Measurements from ENCODE around the gene DIS3L2. TPM values are rescaled to one million over a fixed set of nuclear protein-coding genes. Genes with fewer than 3 reads are reported as not detected.

Gene DIS3L2
- total RNA-seq, 1 donor from 2014 or later: 24.0 TPM

DNA sequence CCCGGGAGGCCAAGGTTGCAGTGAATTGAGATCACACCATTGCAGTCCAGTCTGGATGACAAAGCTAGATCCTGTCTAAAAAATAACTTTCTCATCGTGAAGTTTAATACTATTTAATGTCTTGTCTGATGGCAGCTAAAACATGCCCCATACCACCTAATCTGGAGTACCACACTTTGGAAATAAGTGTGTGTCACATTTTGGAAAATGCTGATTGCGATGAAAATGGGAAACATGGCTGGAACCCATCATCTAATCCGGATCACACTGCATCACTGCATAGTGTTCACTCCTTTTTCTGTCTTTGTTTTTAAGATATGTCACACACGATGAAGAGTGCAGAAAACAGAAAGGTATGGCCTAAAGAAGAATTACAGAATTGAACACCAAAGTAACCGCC, 385.9 kb downstream of the DIS3L2 start:
- Histone ChIP-seq H3K27ac (ENCODE audit: low read depth, low read length) (no peak overlapping the region), H4K20me1 (ENCODE audit: insufficient read depth, low read length) (no peaks in the 10 kb centered on the region), H3K4me3 (ENCODE audit: insufficient read depth, low read depth, low read length) (no peak overlapping the region), H3K9me3 (ENCODE audit: insufficient read depth, low read depth, low read length) (no peaks in the 10 kb centered on the region), H3K9ac (ENCODE audit: low read length) (no peak overlapping the region), H2AFZ (ENCODE audit: low read depth, low read length) (no peak overlapping the region), H3K4me1 (ENCODE audit: insufficient read depth, low read length) (no peaks in the 10 kb centered on the region), H3K27me3 (ENCODE audit: insufficient read depth, low read length) (peaks cover 32% of the 10 kb centered on the region), H3K79me2 (ENCODE audit: insufficient read depth, low read length) (no peaks in the 10 kb centered on the region), H3K36me3 (ENCODE audit: insufficient read depth, low read length) (no peaks in the 10 kb centered on the region), H3K4me2 (ENCODE audit: low read length) (no peak overlapping the region)
- Mint-ChIP-seq H3K36me3 (ENCODE audit: low read depth, unreplicated experiment) (no peaks in the 10 kb centered on the region), H3K27me3 (ENCODE audit: low read depth, unreplicated experiment) (peaks cover 32% of the 10 kb centered on the region), H3K9me3 (ENCODE audit: unreplicated experiment) (peaks cover 8% of the 10 kb centered on the region), H3K4me3 (ENCODE audit: unreplicated experiment) (no peak overlapping the region), H3K4me1 (ENCODE audit: low read depth, unreplicated experiment) (no peaks in the 10 kb centered on the region), H3K27ac (ENCODE audit: unreplicated experiment) (no peak overlapping the region)
- FAIRE-seq (no peak), DNase-seq (ENCODE audit: low read depth) (no peak)
- TF ChIP-seq, protein P1, sequence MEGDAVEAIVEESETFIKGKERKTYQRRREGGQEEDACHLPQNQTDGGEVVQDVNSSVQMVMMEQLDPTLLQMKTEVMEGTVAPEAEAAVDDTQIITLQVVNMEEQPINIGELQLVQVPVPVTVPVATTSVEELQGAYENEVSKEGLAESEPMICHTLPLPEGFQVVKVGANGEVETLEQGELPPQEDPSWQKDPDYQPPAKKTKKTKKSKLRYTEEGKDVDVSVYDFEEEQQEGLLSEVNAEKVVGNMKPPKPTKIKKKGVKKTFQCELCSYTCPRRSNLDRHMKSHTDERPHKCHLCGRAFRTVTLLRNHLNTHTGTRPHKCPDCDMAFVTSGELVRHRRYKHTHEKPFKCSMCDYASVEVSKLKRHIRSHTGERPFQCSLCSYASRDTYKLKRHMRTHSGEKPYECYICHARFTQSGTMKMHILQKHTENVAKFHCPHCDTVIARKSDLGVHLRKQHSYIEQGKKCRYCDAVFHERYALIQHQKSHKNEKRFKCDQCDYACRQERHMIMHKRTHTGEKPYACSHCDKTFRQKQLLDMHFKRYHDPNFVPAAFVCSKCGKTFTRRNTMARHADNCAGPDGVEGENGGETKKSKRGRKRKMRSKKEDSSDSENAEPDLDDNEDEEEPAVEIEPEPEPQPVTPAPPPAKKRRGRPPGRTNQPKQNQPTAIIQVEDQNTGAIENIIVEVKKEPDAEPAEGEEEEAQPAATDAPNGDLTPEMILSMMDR (IDR thresholded peaks at IDR 0.05; ENCODE audit: insufficient read depth, low read depth, low read length): no peak
- TF ChIP-seq EZH2 (IDR thresholded peaks at IDR 0.05; ENCODE audit: insufficient read depth, low read length): no peak

DNA sequence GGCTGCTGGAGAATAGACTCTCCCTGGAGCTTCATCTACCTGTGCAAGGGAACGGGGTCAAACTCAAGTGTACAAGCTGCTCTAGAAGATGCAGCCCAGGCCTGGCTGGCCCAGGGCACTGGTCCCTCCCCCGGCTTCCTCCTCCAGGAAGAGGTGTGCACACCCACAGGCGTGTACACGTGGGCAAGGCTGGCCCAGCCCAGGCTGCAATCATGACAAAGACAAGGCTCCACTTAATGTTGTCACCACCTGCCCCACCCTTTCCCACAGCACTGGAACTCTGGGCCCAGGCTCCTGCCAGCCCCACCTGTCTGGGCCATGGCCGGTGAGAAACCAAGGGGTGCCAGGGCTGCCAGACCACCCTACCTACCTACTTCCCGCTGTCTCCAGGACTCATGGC, 387.4 kb downstream of the DIS3L2 start:
- Mint-ChIP-seq H3K27ac (ENCODE audit: unreplicated experiment) (no peak overlapping the region), H3K9me3 (ENCODE audit: unreplicated experiment) (peaks cover 8% of the 10 kb centered on the region), H3K36me3 (ENCODE audit: low read depth, unreplicated experiment) (no peaks in the 10 kb centered on the region), H3K27me3 (ENCODE audit: low read depth, unreplicated experiment) (peaks cover 36% of the 10 kb centered on the region), H3K4me3 (ENCODE audit: unreplicated experiment) (no peak overlapping the region), H3K4me1 (ENCODE audit: low read depth, unreplicated experiment) (no peaks in the 10 kb centered on the region)
- FAIRE-seq (no peak), DNase-seq (ENCODE audit: low read depth) (no peak)
- H3K9me3 ChIP-seq (ENCODE audit: insufficient read depth, low read depth, low read length): no peaks in the 10 kb centered on the region
- H4K20me1 ChIP-seq (ENCODE audit: insufficient read depth, low read length): no peaks in the 10 kb centered on the region
- peaks cover 45% of the 10 kb centered on the region for H3K27me3 ChIP-seq (ENCODE audit: insufficient read depth, low read length)
- no peak overlapping the region for H3K4me3 ChIP-seq (ENCODE audit: insufficient read depth, low read depth, low read length)
- H2AFZ ChIP-seq (ENCODE audit: low read depth, low read length): no peak overlapping the region
- no peak overlapping the region for H3K9ac ChIP-seq (ENCODE audit: low read length)
- no peak overlapping the region for H3K4me2 ChIP-seq (ENCODE audit: low read length)
- no peak overlapping the region for H3K27ac ChIP-seq (ENCODE audit: low read depth, low read length)
- TF ChIP-seq, protein P1 (IDR thresholded peaks at IDR 0.05; ENCODE audit: insufficient read depth, low read depth, low read length): no peak
- TF ChIP-seq EZH2 (IDR thresholded peaks at IDR 0.05; ENCODE audit: insufficient read depth, low read length): no peak
- H3K79me2 ChIP-seq (ENCODE audit: insufficient read depth, low read length): no peaks in the 10 kb centered on the region
- no peaks in the 10 kb centered on the region for H3K4me1 ChIP-seq (ENCODE audit: insufficient read depth, low read length)
- H3K36me3 ChIP-seq (ENCODE audit: insufficient read depth, low read length): no peaks in the 10 kb centered on the region

DNA sequence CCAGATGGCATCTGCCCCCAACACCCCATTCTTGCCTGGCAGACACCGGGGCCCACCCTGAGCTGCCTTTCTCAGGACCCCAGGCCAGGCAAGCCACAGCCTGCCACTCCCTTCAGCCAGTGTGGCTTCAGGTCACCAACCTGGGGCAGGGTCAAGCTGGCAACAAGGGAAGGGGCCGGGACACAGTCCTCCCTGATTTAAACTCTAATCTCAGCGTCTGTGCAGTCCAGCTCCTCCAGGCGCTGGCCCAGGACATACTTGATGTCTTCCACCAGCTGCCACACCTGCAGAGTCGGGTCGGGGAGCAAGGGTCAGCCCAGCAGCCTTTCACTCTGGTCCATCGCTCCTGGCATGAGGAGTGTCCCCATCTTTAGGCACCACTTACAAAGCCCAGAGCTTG, 388.0 kb downstream of the DIS3L2 start:
- Histone ChIP-seq H3K9ac (ENCODE audit: low read length) (no peak overlapping the region), H3K27ac (ENCODE audit: low read depth, low read length) (no peak overlapping the region), H4K20me1 (ENCODE audit: insufficient read depth, low read length) (no peaks in the 10 kb centered on the region), H2AFZ (ENCODE audit: low read depth, low read length) (no peak overlapping the region), H3K36me3 (ENCODE audit: insufficient read depth, low read length) (no peaks in the 10 kb centered on the region), H3K4me1 (ENCODE audit: insufficient read depth, low read length) (no peaks in the 10 kb centered on the region), H3K27me3 (ENCODE audit: insufficient read depth, low read length) (peaks cover 47% of the 10 kb centered on the region), H3K4me3 (ENCODE audit: insufficient read depth, low read depth, low read length) (no peak overlapping the region), H3K79me2 (ENCODE audit: insufficient read depth, low read length) (no peaks in the 10 kb centered on the region), H3K4me2 (ENCODE audit: low read length) (no peak overlapping the region), H3K9me3 (ENCODE audit: insufficient read depth, low read depth, low read length) (no peaks in the 10 kb centered on the region)
- Mint-ChIP-seq H3K4me1 (ENCODE audit: low read depth, unreplicated experiment) (no peaks in the 10 kb centered on the region), H3K27ac (ENCODE audit: unreplicated experiment) (no peak overlapping the region), H3K9me3 (ENCODE audit: unreplicated experiment) (peaks cover 8% of the 10 kb centered on the region), H3K4me3 (ENCODE audit: unreplicated experiment) (no peak overlapping the region), H3K27me3 (ENCODE audit: low read depth, unreplicated experiment) (peaks cover 39% of the 10 kb centered on the region), H3K36me3 (ENCODE audit: low read depth, unreplicated experiment) (no peaks in the 10 kb centered on the region)
- DNase-seq (ENCODE audit: low read depth): no peak
- no peak for FAIRE-seq
- TF ChIP-seq, protein P1 (IDR thresholded peaks at IDR 0.05; ENCODE audit: insufficient read depth, low read depth, low read length): no peak
- TF ChIP-seq EZH2 (IDR thresholded peaks at IDR 0.05; ENCODE audit: insufficient read depth, low read length): no peak
